GM21528 (cell line): ENCODE measurements around the gene CLDN14.
"Not testable (repeated sequence)": the region's sequence is repeated elsewhere in the genome, so short reads cannot be mapped to it uniquely, and the experiment has no call there.

Experiments
- ATAC-seq: cut with Tn5 transposase; IDR thresholded peaks from one replicate; pipeline ENCODE4 v1.9.1; 2021; ENCODE audit warnings: mild to moderate bottlenecking, moderate library complexity; ENCODE audit not compliant: unreplicated experiment, low FRiP score

Gene CLDN14

GRCh38 chr21:36476541-36476940, 3.4 kb downstream of the CLDN14 start:
- not testable (repeated sequence) for ATAC-seq

- no peak for ATAC-seq
Measured at GRCh38 chr21:36474591-36474990, 5.3 kb downstream of the CLDN14 start.

- no peak for ATAC-seq
Measured at GRCh38 chr21:36473203-36473602, 6.7 kb downstream of the CLDN14 start.

- no peak for ATAC-seq
Measured at GRCh38 chr21:36472377-36472776, 7.5 kb downstream of the CLDN14 start.

- ATAC-seq = no peak
Measured at GRCh38 chr21:36471254-36471723, 8.6 kb downstream of the CLDN14 start.

- ATAC-seq = no peak
Measured at GRCh38 chr21:36470294-36470693, 9.6 kb downstream of the CLDN14 start.

- no peak for ATAC-seq
Measured at GRCh38 chr21:36466061-36466511, 13.8 kb downstream of the CLDN14 start.

GRCh38 chr21:36465478-36465877, 14.4 kb downstream of the CLDN14 start:
- no peak for ATAC-seq

- no peak for ATAC-seq
Measured at GRCh38 chr21:36464590-36464989, 15.3 kb downstream of the CLDN14 start.

- ATAC-seq = no peak
Measured at GRCh38 chr21:36463991-36464390, 15.9 kb downstream of the CLDN14 start.

GRCh38 chr21:36463204-36463603, 16.7 kb downstream of the CLDN14 start:
- no peak for ATAC-seq

- no peak for ATAC-seq
Measured at GRCh38 chr21:36461918-36462486, 17.9 kb downstream of the CLDN14 start.

GRCh38 chr21:36461277-36461917, 18.5 kb downstream of the CLDN14 start:
- no peak for ATAC-seq

- no peak for ATAC-seq
Measured at GRCh38 chr21:36460866-36461265, 19.1 kb downstream of the CLDN14 start.

GRCh38 chr21:36459098-36459497, 20.8 kb downstream of the CLDN14 start:
- no peak for ATAC-seq

GRCh38 chr21:36456729-36457414, 23.1 kb downstream of the CLDN14 start:
- no peak for ATAC-seq

- no peak for ATAC-seq
Measured at GRCh38 chr21:36454706-36455105, 25.2 kb downstream of the CLDN14 start.

- ATAC-seq = no peak
Measured at GRCh38 chr21:36454093-36454531, 25.8 kb downstream of the CLDN14 start.

- no peak for ATAC-seq
Measured at GRCh38 chr21:36452281-36452825, 27.6 kb downstream of the CLDN14 start.

- no peak for ATAC-seq
Measured at GRCh38 chr21:36451506-36451905, 28.4 kb downstream of the CLDN14 start.

GRCh38 chr21:36450511-36450910, 29.4 kb downstream of the CLDN14 start:
- no peak for ATAC-seq
